Suprapubic skin (tissue), 4 donors: Measurements from ENCODE around the gene NFIA.

Experiments used
- CTCF ChIP-seq, 2 donors: fragments of 200-600 bp in 1 of 2; fragments of 450-650 bp in 1 of 2; sonication (generic) in 1 of 2; IDR thresholded peaks; one replicate each; pipeline ENCODE4 v1.5.1; 2016 to 2019; ENCODE audit warnings: antibody characterized with exemption in 2 of 2, mild to moderate bottlenecking in 1 of 2, moderate library complexity in 1 of 2
- EP300 ChIP-seq: sonication (generic); formaldehyde crosslinking; IDR thresholded peaks from one replicate; pipeline ENCODE4 v1.6.1; 2017; ENCODE audit warnings: antibody characterized with exemption
- POLR2A ChIP-seq, 2 donors: fragments of 450-650 bp; IDR thresholded peaks; one replicate each; pipeline ENCODE4 v1.6.1; 2017; ENCODE audit warnings: antibody characterized with exemption in 2 of 2, mild to moderate bottlenecking in 2 of 2, moderate library complexity in 2 of 2
- POLR2AphosphoS5 ChIP-seq, 3 donors: sonication (generic); formaldehyde crosslinking; IDR thresholded peaks; one replicate each; pipeline ENCODE4 v1.6.1; 2017; ENCODE audit warnings: antibody characterized with exemption in 3 of 3

- TF ChIP-seq CTCF (IDR thresholded peaks at IDR 0.05), result no peak
- TF ChIP-seq POLR2AphosphoS5 (IDR thresholded peaks at IDR 0.05), result no peak
- no peak for TF ChIP-seq POLR2A (IDR thresholded peaks at IDR 0.05)
- TF ChIP-seq EP300, result no peak
Observed at GRCh38 chr1:61420243-61420642, 337.9 kb downstream of the NFIA start.
